ENCODE data around the gene EIF5A. TPM values are rescaled to one million over a fixed set of nuclear protein-coding genes. Genes with fewer than 3 reads are reported as not detected.

EIF5A gene
- total and polyA plus RNA-seq, 9 of the 15 experiments (the other 6 are each of a cell fraction or from before 2014, with no cell fraction given): 22.9 to 1,163 (median 772) TPM

- TF ChIP-seq ZBTB40 (IDR thresholded peaks at IDR 0.05): no peak
- no peak for TF ChIP-seq ZBTB40 (CRISPR knock-in tag; IDR thresholded peaks at IDR 0.05)
- no peak for TF ChIP-seq ZFP36 (IDR thresholded peaks at IDR 0.05; ENCODE audit: low read depth, low read length, partially characterized antibody)
- no peak for TF ChIP-seq ZSCAN29 (IDR thresholded peaks at IDR 0.05)
- no peak for TF ChIP-seq ZNF780A (CRISPR knock-in tag; IDR thresholded peaks at IDR 0.05)
- no peak for TF ChIP-seq SIX5 (IDR thresholded peaks at IDR 0.05; ENCODE audit: borderline replicate concordance in 1 of 2, insufficient read depth in 1 of 2, low read depth in 1 of 2, low read length in 2 of 2)
- no peak for TF ChIP-seq SNRNP70 (optimal IDR thresholded peaks at IDR 0.05; ENCODE audit: low read depth, low read length)
- TF ChIP-seq ZBTB17 (CRISPR knock-in tag; IDR thresholded peaks at IDR 0.05): no peak
- no peak for TF ChIP-seq ZNF23 (CRISPR knock-in tag; IDR thresholded peaks at IDR 0.05)
- no peak for TF ChIP-seq DLX4 (CRISPR knock-in tag; IDR thresholded peaks at IDR 0.05)
- no peak for TF ChIP-seq SP2 (IDR thresholded peaks at IDR 0.05; ENCODE audit: extremely low read depth, low read depth, low read length, poor library complexity, severe bottlenecking)
Observed at GRCh38 chr17:7351665-7352502, 44.5 kb downstream of the EIF5A start, which contains the start of gene KCTD11 (continued).
